SK-N-SH treated with all-trans-retinoic acid at 6 μM for 48 hours (cell line): ENCODE results near the gene ABCB1.

Experiments
- ATAC-seq: fragments of 200-7000 bp; cut with Tn5 transposase; 3 replicates; pipeline ENCODE4 v1.9.1; 2020; ENCODE audit warnings: mild to moderate bottlenecking, moderate library complexity
- ARNTL ChIP-seq: fragments of 450-650 bp; formaldehyde crosslinking; IDR thresholded peaks from 2 replicates; pipeline ENCODE4 v1.5.0; 2020; ENCODE audit warnings: low read depth, mild to moderate bottlenecking, moderate library complexity, borderline replicate concordance
- CSDC2 ChIP-seq: fragments of 250-450 bp; sonication (Bioruptor Pico); IDR thresholded peaks from 2 replicates; pipeline ENCODE4 v1.5.0; 2020; ENCODE audit warnings: mild to moderate bottlenecking, moderate library complexity
- ISL1 ChIP-seq: fragments of 250-450 bp; sonication (Bioruptor Pico); IDR thresholded peaks from 2 replicates; pipeline ENCODE4 v2.1.2; 2022; ENCODE audit warnings: mild to moderate bottlenecking, moderate library complexity
- OSR1 ChIP-seq: fragments of 250-450 bp; sonication (Bioruptor Pico); IDR thresholded peaks from 2 replicates; pipeline ENCODE4 v1.8.0; 2022; ENCODE audit warnings: moderate library complexity, mild to moderate bottlenecking, inconsistent platforms
- PPARA ChIP-seq: fragments of 250-450 bp; sonication (Bioruptor Pico); IDR thresholded peaks from 2 replicates; pipeline ENCODE4 v1.5.0; 2020; ENCODE audit warnings: mild to moderate bottlenecking, borderline replicate concordance
- RARB ChIP-seq: fragments of 250-450 bp; sonication (Bioruptor Pico); IDR thresholded peaks from 2 replicates; pipeline ENCODE4 v1.8.0; 2021; ENCODE audit warnings: mild to moderate bottlenecking, moderate library complexity
- SNAI2 ChIP-seq: fragments of 250-450 bp; sonication (Bioruptor Pico); IDR thresholded peaks from 2 replicates; pipeline ENCODE4 v1.5.0; 2020; ENCODE audit warnings: mild to moderate bottlenecking, moderate library complexity
- TCF4 ChIP-seq: fragments of 250-450 bp; sonication (Bioruptor Pico); IDR thresholded peaks from 2 replicates; pipeline ENCODE4 v1.8.0; 2021; ENCODE audit warnings: mild to moderate bottlenecking, moderate library complexity, borderline replicate concordance
- ZC3H10 ChIP-seq: fragments of 250-450 bp; sonication (Bioruptor Pico); IDR thresholded peaks from 2 replicates; pipeline ENCODE4 v1.5.1; 2021; ENCODE audit warnings: mild to moderate bottlenecking, moderate library complexity
- ZFP3 ChIP-seq: fragments of 250-450 bp; sonication (Bioruptor Pico); IDR thresholded peaks from 2 replicates; pipeline ENCODE4 v1.5.0; 2020; ENCODE audit warnings: mild to moderate bottlenecking, moderate library complexity
- ZFP30 ChIP-seq: fragments of 450-650 bp; formaldehyde crosslinking; IDR thresholded peaks from 2 replicates; pipeline ENCODE4 v1.5.0; 2022; ENCODE audit warnings: mild to moderate bottlenecking, moderate library complexity
- ZNF565 ChIP-seq: fragments of 450-650 bp; formaldehyde crosslinking; conservative IDR thresholded peaks from 2 replicates; pipeline ENCODE4 v1.5.0; 2020; ENCODE audit warnings: low read depth, mild to moderate bottlenecking, moderate library complexity
- ZNF70 ChIP-seq: fragments of 450-650 bp; formaldehyde crosslinking; IDR thresholded peaks from 2 replicates; pipeline ENCODE4 v1.5.0; 2020; ENCODE audit warnings: mild to moderate bottlenecking, moderate library complexity
- ZNF8 ChIP-seq: fragments of 450-650 bp; formaldehyde crosslinking; IDR thresholded peaks from 2 replicates; pipeline ENCODE4 v1.5.0; 2020; ENCODE audit warnings: mild to moderate bottlenecking, moderate library complexity
- TF ChIP-seq, protein P1 (sequence below): fragments of 250-450 bp; sonication (Bioruptor Pico); IDR thresholded peaks from 2 replicates; pipeline ENCODE4 v1.8.0; 2020; ENCODE audit warnings: mild to moderate bottlenecking, moderate library complexity, borderline replicate concordance
- TF ChIP-seq, protein P2 (sequence below): fragments of 250-450 bp; sonication (Bioruptor Pico); IDR thresholded peaks from 2 replicates; pipeline ENCODE4 v1.5.1; 2020; ENCODE audit warnings: low read depth, mild to moderate bottlenecking, moderate library complexity
- TF ChIP-seq, protein P3 (sequence below): fragments of 250-450 bp; sonication (Bioruptor Pico); IDR thresholded peaks from 2 replicates; pipeline ENCODE4 v1.8.0; 2021; ENCODE audit warnings: low read depth, mild to moderate bottlenecking, moderate library complexity, borderline replicate concordance
- TF ChIP-seq, protein P4 (sequence below): fragments of 250-450 bp; sonication (Bioruptor Pico); IDR thresholded peaks from 2 replicates; pipeline ENCODE4 v1.5.0; 2020; ENCODE audit warnings: mild to moderate bottlenecking, moderate library complexity
- TF ChIP-seq, protein P5 (sequence below): fragments of 250-450 bp; sonication (Bioruptor Pico); IDR thresholded peaks from 2 replicates; pipeline ENCODE4 v1.5.1; 2021; ENCODE audit warnings: mild to moderate bottlenecking, moderate library complexity

ABCB1 gene

DNA sequence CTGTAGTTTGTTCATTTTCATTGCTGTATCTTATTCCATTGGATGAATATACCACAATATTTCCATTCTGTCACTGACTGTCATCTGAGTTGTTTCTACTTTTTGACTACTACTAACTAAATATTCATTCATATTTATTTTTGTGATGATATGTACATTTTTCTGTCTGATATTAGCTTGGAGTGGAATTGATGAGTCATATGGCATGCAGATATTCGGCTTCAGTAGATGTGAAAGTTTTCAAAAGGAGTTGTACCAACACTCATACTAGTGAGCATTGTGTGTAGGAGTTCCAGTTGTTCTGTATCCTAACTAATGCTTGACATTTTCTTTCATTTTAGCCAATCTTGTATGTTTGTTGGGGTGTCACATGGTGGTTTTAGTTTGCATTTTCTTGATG is 35.2 kb upstream of the ABCB1 start:
- ATAC-seq, result no peak
- TF ChIP-seq SNAI2 (CRISPR knock-in tag), result no peak
- no peak for TF ChIP-seq ARNTL (CRISPR knock-in tag)
- TF ChIP-seq, protein P1, sequence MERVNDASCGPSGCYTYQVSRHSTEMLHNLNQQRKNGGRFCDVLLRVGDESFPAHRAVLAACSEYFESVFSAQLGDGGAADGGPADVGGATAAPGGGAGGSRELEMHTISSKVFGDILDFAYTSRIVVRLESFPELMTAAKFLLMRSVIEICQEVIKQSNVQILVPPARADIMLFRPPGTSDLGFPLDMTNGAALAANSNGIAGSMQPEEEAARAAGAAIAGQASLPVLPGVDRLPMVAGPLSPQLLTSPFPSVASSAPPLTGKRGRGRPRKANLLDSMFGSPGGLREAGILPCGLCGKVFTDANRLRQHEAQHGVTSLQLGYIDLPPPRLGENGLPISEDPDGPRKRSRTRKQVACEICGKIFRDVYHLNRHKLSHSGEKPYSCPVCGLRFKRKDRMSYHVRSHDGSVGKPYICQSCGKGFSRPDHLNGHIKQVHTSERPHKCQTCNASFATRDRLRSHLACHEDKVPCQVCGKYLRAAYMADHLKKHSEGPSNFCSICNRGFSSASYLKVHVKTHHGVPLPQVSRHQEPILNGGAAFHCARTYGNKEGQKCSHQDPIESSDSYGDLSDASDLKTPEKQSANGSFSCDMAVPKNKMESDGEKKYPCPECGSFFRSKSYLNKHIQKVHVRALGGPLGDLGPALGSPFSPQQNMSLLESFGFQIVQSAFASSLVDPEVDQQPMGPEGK (CRISPR knock-in tag), result no peak
- TF ChIP-seq ZFP30, result no peak

DNA sequence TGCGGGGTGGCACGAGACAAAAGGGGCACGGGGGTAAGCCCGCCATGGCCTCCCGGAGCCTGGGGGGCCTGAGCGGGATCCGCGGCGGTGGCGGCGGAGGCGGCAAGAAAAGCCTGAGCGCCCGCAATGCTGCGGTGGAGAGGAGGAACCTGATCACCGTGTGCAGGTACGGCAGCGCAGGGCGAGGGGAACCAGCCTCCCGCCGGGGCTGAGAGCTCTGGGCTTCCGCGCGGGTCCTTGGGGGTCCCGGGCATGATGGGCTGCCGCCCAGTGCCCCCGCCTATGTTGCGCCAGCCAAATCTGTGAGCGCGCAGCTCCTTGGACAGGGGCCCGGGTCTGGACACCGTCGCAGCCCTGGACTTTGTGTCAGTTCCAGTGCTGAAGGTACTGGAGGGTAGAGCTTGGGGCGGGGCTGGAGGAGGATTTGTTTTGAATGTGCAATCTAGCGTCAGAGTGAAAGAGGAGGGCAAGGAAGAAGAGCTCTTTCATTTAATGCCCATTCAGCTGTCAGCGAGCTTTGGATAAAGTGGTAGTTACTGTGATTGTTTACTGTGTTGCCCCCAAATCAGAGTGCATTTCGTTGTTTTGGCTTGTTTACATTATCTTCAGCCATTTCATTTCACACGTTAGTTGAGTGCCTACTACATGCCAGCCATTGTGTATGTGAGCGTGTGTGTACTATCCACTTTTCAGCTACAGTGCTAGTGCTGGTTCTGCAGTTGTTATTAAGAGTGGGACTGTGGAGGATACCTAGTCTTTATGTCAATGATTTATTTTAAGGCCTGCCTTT is 28.3 kb upstream of the ABCB1 start:
- peak; percentile 31 for ATAC-seq
- TF ChIP-seq ZNF70 (no peak), TCF4 (CRISPR knock-in tag) (no peak), SNAI2 (CRISPR knock-in tag) (no peak), RARB (CRISPR knock-in tag) (no peak), ZC3H10 (CRISPR knock-in tag) (no peak), OSR1 (CRISPR knock-in tag) (no peak), PPARA (no peak), CSDC2 (CRISPR knock-in tag) (no peak), ZNF8 (CRISPR knock-in tag) (no peak), ISL1 (no peak), ARNTL (CRISPR knock-in tag) (no peak), ZFP30 (no peak), ZFP3 (CRISPR knock-in tag) (no peak), ZNF565 (CRISPR knock-in tag) (no peak)
- TF ChIP-seq, protein P2, sequence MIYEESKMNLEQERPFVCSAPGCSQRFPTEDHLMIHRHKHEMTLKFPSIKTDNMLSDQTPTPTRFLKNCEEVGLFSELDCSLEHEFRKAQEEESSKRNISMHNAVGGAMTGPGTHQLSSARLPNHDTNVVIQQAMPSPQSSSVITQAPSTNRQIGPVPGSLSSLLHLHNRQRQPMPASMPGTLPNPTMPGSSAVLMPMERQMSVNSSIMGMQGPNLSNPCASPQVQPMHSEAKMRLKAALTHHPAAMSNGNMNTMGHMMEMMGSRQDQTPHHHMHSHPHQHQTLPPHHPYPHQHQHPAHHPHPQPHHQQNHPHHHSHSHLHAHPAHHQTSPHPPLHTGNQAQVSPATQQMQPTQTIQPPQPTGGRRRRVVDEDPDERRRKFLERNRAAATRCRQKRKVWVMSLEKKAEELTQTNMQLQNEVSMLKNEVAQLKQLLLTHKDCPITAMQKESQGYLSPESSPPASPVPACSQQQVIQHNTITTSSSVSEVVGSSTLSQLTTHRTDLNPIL (CRISPR knock-in tag), result no peak
- TF ChIP-seq, protein P3, sequence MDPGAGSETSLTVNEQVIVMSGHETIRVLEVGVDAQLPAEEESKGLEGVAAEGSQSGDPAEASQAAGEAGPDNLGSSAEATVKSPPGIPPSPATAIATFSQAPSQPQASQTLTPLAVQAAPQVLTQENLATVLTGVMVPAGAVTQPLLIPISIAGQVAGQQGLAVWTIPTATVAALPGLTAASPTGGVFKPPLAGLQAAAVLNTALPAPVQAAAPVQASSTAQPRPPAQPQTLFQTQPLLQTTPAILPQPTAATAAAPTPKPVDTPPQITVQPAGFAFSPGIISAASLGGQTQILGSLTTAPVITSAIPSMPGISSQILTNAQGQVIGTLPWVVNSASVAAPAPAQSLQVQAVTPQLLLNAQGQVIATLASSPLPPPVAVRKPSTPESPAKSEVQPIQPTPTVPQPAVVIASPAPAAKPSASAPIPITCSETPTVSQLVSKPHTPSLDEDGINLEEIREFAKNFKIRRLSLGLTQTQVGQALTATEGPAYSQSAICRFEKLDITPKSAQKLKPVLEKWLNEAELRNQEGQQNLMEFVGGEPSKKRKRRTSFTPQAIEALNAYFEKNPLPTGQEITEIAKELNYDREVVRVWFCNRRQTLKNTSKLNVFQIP (CRISPR knock-in tag), result no peak
- TF ChIP-seq, protein P4, sequence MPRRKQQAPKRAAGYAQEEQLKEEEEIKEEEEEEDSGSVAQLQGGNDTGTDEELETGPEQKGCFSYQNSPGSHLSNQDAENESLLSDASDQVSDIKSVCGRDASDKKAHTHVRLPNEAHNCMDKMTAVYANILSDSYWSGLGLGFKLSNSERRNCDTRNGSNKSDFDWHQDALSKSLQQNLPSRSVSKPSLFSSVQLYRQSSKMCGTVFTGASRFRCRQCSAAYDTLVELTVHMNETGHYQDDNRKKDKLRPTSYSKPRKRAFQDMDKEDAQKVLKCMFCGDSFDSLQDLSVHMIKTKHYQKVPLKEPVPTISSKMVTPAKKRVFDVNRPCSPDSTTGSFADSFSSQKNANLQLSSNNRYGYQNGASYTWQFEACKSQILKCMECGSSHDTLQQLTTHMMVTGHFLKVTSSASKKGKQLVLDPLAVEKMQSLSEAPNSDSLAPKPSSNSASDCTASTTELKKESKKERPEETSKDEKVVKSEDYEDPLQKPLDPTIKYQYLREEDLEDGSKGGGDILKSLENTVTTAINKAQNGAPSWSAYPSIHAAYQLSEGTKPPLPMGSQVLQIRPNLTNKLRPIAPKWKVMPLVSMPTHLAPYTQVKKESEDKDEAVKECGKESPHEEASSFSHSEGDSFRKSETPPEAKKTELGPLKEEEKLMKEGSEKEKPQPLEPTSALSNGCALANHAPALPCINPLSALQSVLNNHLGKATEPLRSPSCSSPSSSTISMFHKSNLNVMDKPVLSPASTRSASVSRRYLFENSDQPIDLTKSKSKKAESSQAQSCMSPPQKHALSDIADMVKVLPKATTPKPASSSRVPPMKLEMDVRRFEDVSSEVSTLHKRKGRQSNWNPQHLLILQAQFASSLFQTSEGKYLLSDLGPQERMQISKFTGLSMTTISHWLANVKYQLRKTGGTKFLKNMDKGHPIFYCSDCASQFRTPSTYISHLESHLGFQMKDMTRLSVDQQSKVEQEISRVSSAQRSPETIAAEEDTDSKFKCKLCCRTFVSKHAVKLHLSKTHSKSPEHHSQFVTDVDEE (CRISPR knock-in tag), result no peak
- TF ChIP-seq, protein P1 (CRISPR knock-in tag), result no peak
- TF ChIP-seq, protein P5, sequence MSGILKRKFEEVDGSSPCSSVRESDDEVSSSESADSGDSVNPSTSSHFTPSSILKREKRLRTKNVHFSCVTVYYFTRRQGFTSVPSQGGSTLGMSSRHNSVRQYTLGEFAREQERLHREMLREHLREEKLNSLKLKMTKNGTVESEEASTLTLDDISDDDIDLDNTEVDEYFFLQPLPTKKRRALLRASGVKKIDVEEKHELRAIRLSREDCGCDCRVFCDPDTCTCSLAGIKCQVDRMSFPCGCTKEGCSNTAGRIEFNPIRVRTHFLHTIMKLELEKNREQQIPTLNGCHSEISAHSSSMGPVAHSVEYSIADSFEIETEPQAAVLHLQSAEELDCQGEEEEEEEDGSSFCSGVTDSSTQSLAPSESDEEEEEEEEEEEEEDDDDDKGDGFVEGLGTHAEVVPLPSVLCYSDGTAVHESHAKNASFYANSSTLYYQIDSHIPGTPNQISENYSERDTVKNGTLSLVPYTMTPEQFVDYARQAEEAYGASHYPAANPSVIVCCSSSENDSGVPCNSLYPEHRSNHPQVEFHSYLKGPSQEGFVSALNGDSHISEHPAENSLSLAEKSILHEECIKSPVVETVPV, result no peak
